HepG2 (cell line): Measurements from ENCODE around the gene EFEMP2. TPM values are rescaled to one million over a fixed set of nuclear protein-coding genes. Genes with fewer than 3 reads are reported as not detected.

Experiments
- EP300 ChIP-seq, 3 experiments: sonication (generic) in 1 of 3; formaldehyde crosslinking in 1 of 3; IDR thresholded peaks; 2 replicates each; pipeline versions ENCODE4 v1.5.1 to v1.6.1; 2011 to 2020; ENCODE audit warnings: low read depth in 2 of 3, low read length in 2 of 3, borderline replicate concordance in 1 of 3, improper control_type of control experiment in 1 of 3, mild to moderate bottlenecking in 1 of 3, missing genetic modification reagents in 1 of 3, moderate library complexity in 1 of 3
- IKZF1 ChIP-seq: fragments of 450-650 bp; IDR thresholded peaks from 2 replicates; pipeline ENCODE4 v1.7.1; 2016
- KDM3A ChIP-seq: IDR thresholded peaks from 2 replicates; pipeline ENCODE4 v1.6.1; 2018; ENCODE audit warnings: low read depth, missing compliant biosample characterization
- MAF1 ChIP-seq: sonication (generic); formaldehyde crosslinking; IDR thresholded peaks from 2 replicates; pipeline ENCODE4 v1.5.0; 2020; ENCODE audit warnings: missing genetic modification reagents, borderline replicate concordance
- MAZ ChIP-seq, 2 experiments: sonication (generic) in 1 of 2; formaldehyde crosslinking in 1 of 2; IDR thresholded peaks; 2 replicates each; pipeline versions ENCODE4 v1.5.0 to v1.6.1; 2012 to 2020; ENCODE audit warnings: low read depth in 2 of 2, mild to moderate bottlenecking in 2 of 2, borderline replicate concordance in 1 of 2, improper control_type of control experiment in 1 of 2, low read length in 1 of 2, missing genetic modification reagents in 1 of 2, moderate library complexity in 1 of 2
- NR2F6 ChIP-seq, 2 experiments: IDR thresholded peaks; 2 replicates each; pipeline ENCODE4 v1.6.1; 2016; ENCODE audit warnings: antibody characterized with exemption in 1 of 2, mild to moderate bottlenecking in 1 of 2
- SALL1 ChIP-seq: sonication (generic); formaldehyde crosslinking; IDR thresholded peaks from 2 replicates; pipeline ENCODE4 v1.8.0; 2022; ENCODE audit warnings: mild to moderate bottlenecking, missing genetic modification reagents
- SRY ChIP-seq: sonication (generic); formaldehyde crosslinking; IDR thresholded peaks from 2 replicates; pipeline ENCODE4 v1.8.0; 2022; ENCODE audit warnings: mild to moderate bottlenecking, missing genetic modification reagents
- ZNF644 ChIP-seq: IDR thresholded peaks from 2 replicates; pipeline ENCODE4 v1.6.1; 2016; ENCODE audit warnings: low read depth
- ZZZ3 ChIP-seq: sonication (generic); formaldehyde crosslinking; IDR thresholded peaks from 2 replicates; pipeline ENCODE4 v1.4.0; 2020; ENCODE audit warnings: missing genetic modification reagents, mild to moderate bottlenecking, borderline replicate concordance
- polyA plus RNA-seq, 8 experiments: library from polyadenylated mRNA; depleted of rRNA in 3 of 8; stranded (reverse) in 7 of 8; unstranded in 1 of 8; fragments of >200 nt; fragmentation: Illumina TruSeq in 4 of 8; extraction: Trizol in 4 of 8; gene quantifications; 2 replicates each; pipeline versions ENCODE4 v1.2.1 to v1.2.3, GENCODE V29; 2011 to 2016; ENCODE audit warnings: low read depth in 4 of 8, missing spikeins in 1 of 8, mixed read lengths in 1 of 8; ENCODE audit not compliant: insufficient read depth in 1 of 8
- total RNA-seq, 5 experiments: library from RNA; depleted of rRNA; stranded (reverse); fragments of >200 nt; fragmentation: Illumina TruSeq; extraction: Trizol; gene quantifications; 2 replicates each; pipeline ENCODE4 v1.2.3, GENCODE V29; 2016; ENCODE audit warnings: low read depth in 1 of 5
- TF ChIP-seq, protein P1 (sequence below): sonication (generic); formaldehyde crosslinking; IDR thresholded peaks from 2 replicates; pipeline ENCODE4 v1.4.0; 2020; ENCODE audit warnings: mild to moderate bottlenecking, missing genetic modification reagents, borderline replicate concordance
- TF ChIP-seq, protein P2 (sequence below): sonication (generic); formaldehyde crosslinking; IDR thresholded peaks from 2 replicates; pipeline ENCODE4 v1.4.0; 2020; ENCODE audit warnings: mild to moderate bottlenecking, missing genetic modification reagents
- TF ChIP-seq, protein P3 (sequence below): sonication (generic); formaldehyde crosslinking; IDR thresholded peaks from 2 replicates; pipeline ENCODE4 v1.5.0; 2020; ENCODE audit warnings: missing genetic modification reagents
- TF ChIP-seq, protein P4 (sequence below): sonication (generic); formaldehyde crosslinking; conservative IDR thresholded peaks from 2 replicates; pipeline ENCODE4 v1.5.0; 2020; ENCODE audit warnings: missing genetic modification reagents

Gene EFEMP2
- total and polyA plus RNA-seq, 2 of the 13 experiments (the other 11 are each of a cell fraction or from before 2014, with no cell fraction given), result 7.4 to 29.7 TPM

DNA sequence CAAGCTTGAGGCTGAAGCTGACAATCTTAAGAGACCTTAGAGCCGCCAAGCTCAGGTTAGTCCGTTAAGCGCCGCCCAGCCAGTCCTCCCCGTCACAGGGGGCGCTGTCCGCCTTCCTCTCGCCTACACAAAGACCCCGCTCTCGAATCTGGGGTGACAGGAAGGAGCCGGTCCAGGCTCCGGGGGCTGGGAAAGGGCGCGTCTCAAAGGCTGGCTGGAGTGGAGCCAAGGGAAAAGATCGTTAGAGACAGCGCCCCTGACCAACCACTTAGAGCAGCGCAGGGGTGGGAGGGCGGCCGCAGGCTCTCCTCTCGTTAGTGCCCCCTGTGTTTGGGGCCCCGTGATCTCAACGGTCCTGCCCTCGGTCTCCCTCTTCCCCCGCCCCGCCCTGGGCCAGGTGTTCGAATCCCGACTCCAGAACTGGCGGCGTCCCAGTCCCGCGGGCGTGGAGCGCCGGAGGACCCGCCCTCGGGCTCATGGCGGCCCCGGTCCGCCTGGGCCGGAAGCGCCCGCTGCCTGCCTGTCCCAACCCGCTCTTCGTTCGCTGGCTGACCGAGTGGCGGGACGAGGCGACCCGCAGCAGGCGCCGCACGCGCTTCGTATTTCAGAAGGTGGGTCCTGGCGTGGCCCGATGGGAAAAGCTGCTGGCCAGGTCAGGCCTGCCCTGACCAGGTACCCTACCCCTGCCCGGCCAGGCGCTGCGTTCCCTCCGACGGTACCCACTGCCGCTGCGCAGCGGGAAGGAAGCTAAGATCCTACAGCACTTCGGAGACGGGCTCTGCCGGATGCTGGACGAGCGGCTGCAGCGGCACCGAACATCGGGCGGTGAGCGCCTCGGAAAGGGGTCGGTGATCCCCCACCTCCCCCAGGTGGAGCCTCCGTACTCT, 12.1 kb downstream of the EFEMP2 start, which contains the start of gene MUS81 (continued):
- TF ChIP-seq, protein P1, sequence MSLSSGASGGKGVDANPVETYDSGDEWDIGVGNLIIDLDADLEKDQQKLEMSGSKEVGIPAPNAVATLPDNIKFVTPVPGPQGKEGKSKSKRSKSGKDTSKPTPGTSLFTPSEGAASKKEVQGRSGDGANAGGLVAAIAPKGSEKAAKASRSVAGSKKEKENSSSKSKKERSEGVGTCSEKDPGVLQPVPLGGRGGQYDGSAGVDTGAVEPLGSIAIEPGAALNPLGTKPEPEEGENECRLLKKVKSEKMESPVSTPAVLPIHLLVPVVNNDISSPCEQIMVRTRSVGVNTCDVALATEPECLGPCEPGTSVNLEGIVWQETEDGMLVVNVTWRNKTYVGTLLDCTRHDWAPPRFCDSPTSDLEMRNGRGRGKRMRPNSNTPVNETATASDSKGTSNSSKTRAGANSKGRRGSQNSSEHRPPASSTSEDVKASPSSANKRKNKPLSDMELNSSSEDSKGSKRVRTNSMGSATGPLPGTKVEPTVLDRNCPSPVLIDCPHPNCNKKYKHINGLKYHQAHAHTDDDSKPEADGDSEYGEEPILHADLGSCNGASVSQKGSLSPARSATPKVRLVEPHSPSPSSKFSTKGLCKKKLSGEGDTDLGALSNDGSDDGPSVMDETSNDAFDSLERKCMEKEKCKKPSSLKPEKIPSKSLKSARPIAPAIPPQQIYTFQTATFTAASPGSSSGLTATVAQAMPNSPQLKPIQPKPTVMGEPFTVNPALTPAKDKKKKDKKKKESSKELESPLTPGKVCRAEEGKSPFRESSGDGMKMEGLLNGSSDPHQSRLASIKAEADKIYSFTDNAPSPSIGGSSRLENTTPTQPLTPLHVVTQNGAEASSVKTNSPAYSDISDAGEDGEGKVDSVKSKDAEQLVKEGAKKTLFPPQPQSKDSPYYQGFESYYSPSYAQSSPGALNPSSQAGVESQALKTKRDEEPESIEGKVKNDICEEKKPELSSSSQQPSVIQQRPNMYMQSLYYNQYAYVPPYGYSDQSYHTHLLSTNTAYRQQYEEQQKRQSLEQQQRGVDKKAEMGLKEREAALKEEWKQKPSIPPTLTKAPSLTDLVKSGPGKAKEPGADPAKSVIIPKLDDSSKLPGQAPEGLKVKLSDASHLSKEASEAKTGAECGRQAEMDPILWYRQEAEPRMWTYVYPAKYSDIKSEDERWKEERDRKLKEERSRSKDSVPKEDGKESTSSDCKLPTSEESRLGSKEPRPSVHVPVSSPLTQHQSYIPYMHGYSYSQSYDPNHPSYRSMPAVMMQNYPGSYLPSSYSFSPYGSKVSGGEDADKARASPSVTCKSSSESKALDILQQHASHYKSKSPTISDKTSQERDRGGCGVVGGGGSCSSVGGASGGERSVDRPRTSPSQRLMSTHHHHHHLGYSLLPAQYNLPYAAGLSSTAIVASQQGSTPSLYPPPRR (CRISPR knock-in tag), result no peak
- TF ChIP-seq MAF1 (CRISPR knock-in tag), result 0 out of 2 replicates have a peak, but pooled peaks have one; percentile 59
- TF ChIP-seq ZNF644, result no peak
- TF ChIP-seq IKZF1, result no peak
- peak; percentile 74 for TF ChIP-seq KDM3A (CRISPR knock-in tag)
- TF ChIP-seq SRY (CRISPR knock-in tag), result peak; percentile 76; the same call in 1 of the 2 replicates
- TF ChIP-seq NR2F6 (IDR thresholded peaks at IDR 0.05), result peak; percentile 18; the same call in 1 of the 2 replicates
- peak; percentile 57; the same call in 1 of the 2 replicates for TF ChIP-seq NR2F6 (CRISPR knock-in tag; IDR thresholded peaks at IDR 0.05)
- TF ChIP-seq SALL1 (CRISPR knock-in tag), result peak; percentile 65
- peak; percentile 59; the same call in 1 of the 2 replicates for TF ChIP-seq MAZ (IDR thresholded peaks at IDR 0.05; ENCODE audit: borderline replicate concordance, low read depth, low read length)
- peak; percentile 88 for TF ChIP-seq MAZ (CRISPR knock-in tag; IDR thresholded peaks at IDR 0.05; ENCODE audit: low read depth)
- TF ChIP-seq, protein P2, sequence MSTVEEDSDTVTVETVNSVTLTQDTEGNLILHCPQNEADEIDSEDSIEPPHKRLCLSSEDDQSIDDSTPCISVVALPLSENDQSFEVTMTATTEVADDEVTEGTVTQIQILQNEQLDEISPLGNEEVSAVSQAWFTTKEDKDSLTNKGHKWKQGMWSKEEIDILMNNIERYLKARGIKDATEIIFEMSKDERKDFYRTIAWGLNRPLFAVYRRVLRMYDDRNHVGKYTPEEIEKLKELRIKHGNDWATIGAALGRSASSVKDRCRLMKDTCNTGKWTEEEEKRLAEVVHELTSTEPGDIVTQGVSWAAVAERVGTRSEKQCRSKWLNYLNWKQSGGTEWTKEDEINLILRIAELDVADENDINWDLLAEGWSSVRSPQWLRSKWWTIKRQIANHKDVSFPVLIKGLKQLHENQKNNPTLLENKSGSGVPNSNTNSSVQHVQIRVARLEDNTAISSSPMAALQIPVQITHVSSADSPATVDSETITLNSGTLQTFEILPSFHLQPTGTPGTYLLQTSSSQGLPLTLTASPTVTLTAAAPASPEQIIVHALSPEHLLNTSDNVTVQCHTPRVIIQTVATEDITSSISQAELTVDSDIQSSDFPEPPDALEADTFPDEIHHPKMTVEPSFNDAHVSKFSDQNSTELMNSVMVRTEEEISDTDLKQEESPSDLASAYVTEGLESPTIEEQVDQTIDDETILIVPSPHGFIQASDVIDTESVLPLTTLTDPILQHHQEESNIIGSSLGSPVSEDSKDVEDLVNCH (CRISPR knock-in tag), result no peak
- TF ChIP-seq, protein P3, sequence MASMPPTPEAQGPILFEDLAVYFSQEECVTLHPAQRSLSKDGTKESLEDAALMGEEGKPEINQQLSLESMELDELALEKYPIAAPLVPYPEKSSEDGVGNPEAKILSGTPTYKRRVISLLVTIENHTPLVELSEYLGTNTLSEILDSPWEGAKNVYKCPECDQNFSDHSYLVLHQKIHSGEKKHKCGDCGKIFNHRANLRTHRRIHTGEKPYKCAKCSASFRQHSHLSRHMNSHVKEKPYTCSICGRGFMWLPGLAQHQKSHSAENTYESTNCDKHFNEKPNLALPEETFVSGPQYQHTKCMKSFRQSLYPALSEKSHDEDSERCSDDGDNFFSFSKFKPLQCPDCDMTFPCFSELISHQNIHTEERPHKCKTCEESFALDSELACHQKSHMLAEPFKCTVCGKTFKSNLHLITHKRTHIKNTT (CRISPR knock-in tag), result no peak
- TF ChIP-seq ZZZ3 (CRISPR knock-in tag), result no peak
- TF ChIP-seq, protein P4, sequence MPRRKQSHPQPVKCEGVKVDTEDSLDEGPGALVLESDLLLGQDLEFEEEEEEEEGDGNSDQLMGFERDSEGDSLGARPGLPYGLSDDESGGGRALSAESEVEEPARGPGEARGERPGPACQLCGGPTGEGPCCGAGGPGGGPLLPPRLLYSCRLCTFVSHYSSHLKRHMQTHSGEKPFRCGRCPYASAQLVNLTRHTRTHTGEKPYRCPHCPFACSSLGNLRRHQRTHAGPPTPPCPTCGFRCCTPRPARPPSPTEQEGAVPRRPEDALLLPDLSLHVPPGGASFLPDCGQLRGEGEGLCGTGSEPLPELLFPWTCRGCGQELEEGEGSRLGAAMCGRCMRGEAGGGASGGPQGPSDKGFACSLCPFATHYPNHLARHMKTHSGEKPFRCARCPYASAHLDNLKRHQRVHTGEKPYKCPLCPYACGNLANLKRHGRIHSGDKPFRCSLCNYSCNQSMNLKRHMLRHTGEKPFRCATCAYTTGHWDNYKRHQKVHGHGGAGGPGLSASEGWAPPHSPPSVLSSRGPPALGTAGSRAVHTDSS (CRISPR knock-in tag), result no peak
- TF ChIP-seq EP300 (IDR thresholded peaks at IDR 0.05; ENCODE audit: low read depth in 2 of 2, low read length in 2 of 2), result peak in 1 of 2 experiments; percentile 17; a peak in 1 of 4 replicates
- TF ChIP-seq EP300 (CRISPR knock-in tag; IDR thresholded peaks at IDR 0.05; ENCODE audit: borderline replicate concordance), result no peak
